ENCODE results near the gene GPR146.

Gene GPR146

GRCh38 chr7:1055956-1056784 is 11.8 kb downstream of the GPR146 start:
- Histone ChIP-seq H3K4me3 (ENCODE audit: low read depth, low read length) (no peak overlapping the region), H3K36me3 (ENCODE audit: insufficient read depth, low read length) (no peaks in the 10 kb centered on the region), H3K27me3 (ENCODE audit: insufficient read depth, low read length) (no peaks in the 10 kb centered on the region), H3K4me1 (ENCODE audit: control insufficient read depth, insufficient read depth, low read length, unreplicated experiment) (no peaks in the 10 kb centered on the region), H3K27ac (ENCODE audit: low read depth, low read length) (no peak overlapping the region), H3K79me2 (ENCODE audit: control insufficient read depth, insufficient read depth, low read length, unreplicated experiment) (no peaks in the 10 kb centered on the region), H2AFZ (ENCODE audit: low read length, unreplicated experiment) (no peak overlapping the region)

GRCh38 chr7:1056785-1057410 is 12.6 kb downstream of the GPR146 start:
- no peaks in the 10 kb centered on the region for H3K36me3 ChIP-seq (ENCODE audit: insufficient read depth, low read length)
- no peak overlapping the region for H2AFZ ChIP-seq (ENCODE audit: low read length, unreplicated experiment)
- H3K4me1 ChIP-seq (ENCODE audit: control insufficient read depth, insufficient read depth, low read length, unreplicated experiment): no peaks in the 10 kb centered on the region
- no peaks in the 10 kb centered on the region for H3K27me3 ChIP-seq (ENCODE audit: insufficient read depth, low read length)
- H3K27ac ChIP-seq (ENCODE audit: low read depth, low read length): no peak overlapping the region
- H3K79me2 ChIP-seq (ENCODE audit: control insufficient read depth, insufficient read depth, low read length, unreplicated experiment): no peaks in the 10 kb centered on the region
- H3K4me3 ChIP-seq (ENCODE audit: low read depth, low read length): no peak overlapping the region

GRCh38 chr7:1057416-1058291 is 13.3 kb downstream of the GPR146 start:
- H3K27me3 ChIP-seq (ENCODE audit: insufficient read depth, low read length): no peaks in the 10 kb centered on the region

GRCh38 chr7:1058311-1058710 is 14.0 kb downstream of the GPR146 start:
- no peaks in the 10 kb centered on the region for H3K4me1 ChIP-seq (ENCODE audit: control insufficient read depth, insufficient read depth, low read length, unreplicated experiment)
- H3K79me2 ChIP-seq (ENCODE audit: control insufficient read depth, insufficient read depth, low read length, unreplicated experiment): no peaks in the 10 kb centered on the region
- H3K36me3 ChIP-seq (ENCODE audit: insufficient read depth, low read length): no peaks in the 10 kb centered on the region
- H3K27ac ChIP-seq (ENCODE audit: low read depth, low read length): no peak overlapping the region
- H3K27me3 ChIP-seq (ENCODE audit: insufficient read depth, low read length): no peaks in the 10 kb centered on the region
- H2AFZ ChIP-seq (ENCODE audit: low read length, unreplicated experiment): no peak overlapping the region
- H3K4me3 ChIP-seq (ENCODE audit: low read depth, low read length): no peak overlapping the region

More at GRCh38 chr7:1057416-1058291, 13.3 kb downstream of the GPR146 start:
- no peak overlapping the region for H3K27ac ChIP-seq (ENCODE audit: low read depth, low read length)
- no peak overlapping the region for H3K4me3 ChIP-seq (ENCODE audit: low read depth, low read length)
- no peak overlapping the region for H2AFZ ChIP-seq (ENCODE audit: low read length, unreplicated experiment)
- no peaks in the 10 kb centered on the region for H3K79me2 ChIP-seq (ENCODE audit: control insufficient read depth, insufficient read depth, low read length, unreplicated experiment)
- no peaks in the 10 kb centered on the region for H3K4me1 ChIP-seq (ENCODE audit: control insufficient read depth, insufficient read depth, low read length, unreplicated experiment)
- no peaks in the 10 kb centered on the region for H3K36me3 ChIP-seq (ENCODE audit: insufficient read depth, low read length)

GRCh38 chr7:1058821-1059199 is 14.5 kb downstream of the GPR146 start:
- no peaks in the 10 kb centered on the region for H3K4me1 ChIP-seq (ENCODE audit: control insufficient read depth, insufficient read depth, low read length, unreplicated experiment)

GRCh38 chr7:1059200-1060091 is 15.1 kb downstream of the GPR146 start:
- Histone ChIP-seq H2AFZ (ENCODE audit: low read length, unreplicated experiment) (no peak overlapping the region), H3K4me3 (ENCODE audit: low read depth, low read length) (no peak overlapping the region), H3K27me3 (ENCODE audit: insufficient read depth, low read length) (no peaks in the 10 kb centered on the region), H3K27ac (ENCODE audit: low read depth, low read length) (no peak overlapping the region), H3K4me1 (ENCODE audit: control insufficient read depth, insufficient read depth, low read length, unreplicated experiment) (no peaks in the 10 kb centered on the region), H3K79me2 (ENCODE audit: control insufficient read depth, insufficient read depth, low read length, unreplicated experiment) (no peaks in the 10 kb centered on the region), H3K36me3 (ENCODE audit: insufficient read depth, low read length) (no peaks in the 10 kb centered on the region)

More at GRCh38 chr7:1058821-1059199, 14.5 kb downstream of the GPR146 start:
- H3K36me3 ChIP-seq (ENCODE audit: insufficient read depth, low read length): no peaks in the 10 kb centered on the region
- no peaks in the 10 kb centered on the region for H3K27me3 ChIP-seq (ENCODE audit: insufficient read depth, low read length)
- H2AFZ ChIP-seq (ENCODE audit: low read length, unreplicated experiment): no peak overlapping the region
- no peaks in the 10 kb centered on the region for H3K79me2 ChIP-seq (ENCODE audit: control insufficient read depth, insufficient read depth, low read length, unreplicated experiment)
- no peak overlapping the region for H3K4me3 ChIP-seq (ENCODE audit: low read depth, low read length)
- no peak overlapping the region for H3K27ac ChIP-seq (ENCODE audit: low read depth, low read length)

GRCh38 chr7:1060315-1061072 is 16.1 kb downstream of the GPR146 start:
- Histone ChIP-seq H3K4me3 (ENCODE audit: low read depth, low read length) (no peak overlapping the region), H3K36me3 (ENCODE audit: insufficient read depth, low read length) (no peaks in the 10 kb centered on the region), H3K4me1 (ENCODE audit: control insufficient read depth, insufficient read depth, low read length, unreplicated experiment) (no peaks in the 10 kb centered on the region), H3K27ac (ENCODE audit: low read depth, low read length) (no peak overlapping the region), H3K79me2 (ENCODE audit: control insufficient read depth, insufficient read depth, low read length, unreplicated experiment) (no peaks in the 10 kb centered on the region), H2AFZ (ENCODE audit: low read length, unreplicated experiment) (no peak overlapping the region), H3K27me3 (ENCODE audit: insufficient read depth, low read length) (no peaks in the 10 kb centered on the region)

- Histone ChIP-seq H3K4me1 (ENCODE audit: control insufficient read depth, insufficient read depth, low read length, unreplicated experiment) (no peaks in the 10 kb centered on the region), H3K27ac (ENCODE audit: low read depth, low read length) (no peak overlapping the region), H3K36me3 (ENCODE audit: insufficient read depth, low read length) (no peaks in the 10 kb centered on the region), H2AFZ (ENCODE audit: low read length, unreplicated experiment) (no peak overlapping the region), H3K4me3 (ENCODE audit: low read depth, low read length) (no peak overlapping the region), H3K79me2 (ENCODE audit: control insufficient read depth, insufficient read depth, low read length, unreplicated experiment) (no peaks in the 10 kb centered on the region), H3K27me3 (ENCODE audit: insufficient read depth, low read length) (no peaks in the 10 kb centered on the region)
Observed at GRCh38 chr7:1061180-1061579, 16.8 kb downstream of the GPR146 start.

GRCh38 chr7:1062296-1063294 is 18.2 kb downstream of the GPR146 start:
- no peak overlapping the region for H2AFZ ChIP-seq (ENCODE audit: low read length, unreplicated experiment)
- H3K79me2 ChIP-seq (ENCODE audit: control insufficient read depth, insufficient read depth, low read length, unreplicated experiment): no peaks in the 10 kb centered on the region
- H3K27ac ChIP-seq (ENCODE audit: low read depth, low read length): no peak overlapping the region
- H3K36me3 ChIP-seq (ENCODE audit: insufficient read depth, low read length): no peaks in the 10 kb centered on the region
- H3K27me3 ChIP-seq (ENCODE audit: insufficient read depth, low read length): no peaks in the 10 kb centered on the region
- H3K4me1 ChIP-seq (ENCODE audit: control insufficient read depth, insufficient read depth, low read length, unreplicated experiment): no peaks in the 10 kb centered on the region
- H3K4me3 ChIP-seq (ENCODE audit: low read depth, low read length): no peak overlapping the region

Measured in ACC112 (cell line).